ENCODE results near the gene POMT2.

The POMT2 gene

DNA sequence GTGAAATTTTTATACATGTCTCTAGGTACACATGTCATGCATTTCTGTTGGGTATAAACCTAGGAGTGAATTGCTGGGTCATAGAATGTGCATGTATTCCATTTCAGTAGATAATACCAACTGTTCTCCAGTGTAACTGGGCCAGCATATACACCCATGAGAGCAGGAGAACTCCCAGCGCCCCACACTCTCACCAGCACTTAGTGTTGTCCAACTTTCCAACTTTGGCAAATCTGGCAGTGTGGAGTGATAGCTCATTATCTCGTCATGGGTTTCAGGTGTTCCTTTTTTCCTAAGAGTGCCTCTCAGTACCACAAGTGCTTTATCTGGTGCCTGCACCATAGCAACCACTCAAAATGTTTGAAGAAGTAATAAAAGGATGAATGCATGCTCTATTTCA is 89.8 kb downstream of the POMT2 start:
- peak; percentile 56 for DNase-seq

DNA sequence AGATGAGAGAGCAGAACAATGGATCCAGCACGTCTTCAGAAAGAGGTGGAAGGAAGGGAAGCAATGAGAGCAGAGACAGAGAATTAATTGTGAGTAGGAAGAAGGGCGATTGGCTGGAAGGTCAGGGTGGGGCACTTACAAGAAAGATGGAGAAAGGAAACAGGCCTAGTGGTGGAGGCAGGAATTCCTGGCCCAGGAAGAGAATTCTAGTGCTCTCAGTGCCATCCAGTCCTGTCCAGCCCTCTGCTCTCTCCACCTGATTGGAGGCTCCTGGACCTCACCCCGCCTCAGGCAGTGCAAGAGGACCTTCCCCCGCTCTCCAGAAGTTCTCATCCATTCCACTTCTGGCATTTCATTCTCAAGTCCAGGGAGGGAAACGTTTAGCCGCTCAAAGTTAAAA is 92.6 kb downstream of the POMT2 start:
- no peak for DNase-seq

DNA sequence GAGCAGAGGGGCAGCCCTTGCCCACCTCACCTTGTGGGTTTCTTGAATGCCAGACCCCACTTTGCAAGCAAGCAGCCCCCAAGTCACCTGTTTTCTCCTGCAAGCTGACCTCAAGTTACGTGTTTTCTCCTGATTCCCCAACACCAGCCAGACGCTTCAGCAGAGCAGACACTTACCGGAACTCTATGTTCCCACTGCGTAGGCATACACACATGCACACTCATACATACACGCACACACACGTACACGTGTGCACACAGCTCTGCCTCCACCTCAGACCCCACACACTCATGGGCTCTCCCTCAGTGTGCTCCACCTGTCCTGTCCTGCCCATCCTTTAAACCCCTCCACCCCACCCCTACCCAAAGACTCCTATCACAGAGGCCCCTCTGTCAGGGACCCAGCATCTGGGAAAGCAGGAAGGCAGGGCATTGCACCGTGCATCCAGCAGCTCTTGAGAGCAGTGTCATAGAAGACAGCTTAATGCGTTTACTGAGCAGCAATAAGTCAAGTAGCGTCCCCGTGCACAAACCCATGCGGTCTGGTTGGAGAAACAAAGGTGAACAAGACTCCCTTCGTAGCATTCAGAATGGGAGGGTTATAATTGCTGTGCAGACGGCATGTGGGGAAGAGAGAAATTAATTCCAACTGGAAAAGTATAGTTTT is 94.7 kb downstream of the POMT2 start:
- DNase-seq: no peak

DNA sequence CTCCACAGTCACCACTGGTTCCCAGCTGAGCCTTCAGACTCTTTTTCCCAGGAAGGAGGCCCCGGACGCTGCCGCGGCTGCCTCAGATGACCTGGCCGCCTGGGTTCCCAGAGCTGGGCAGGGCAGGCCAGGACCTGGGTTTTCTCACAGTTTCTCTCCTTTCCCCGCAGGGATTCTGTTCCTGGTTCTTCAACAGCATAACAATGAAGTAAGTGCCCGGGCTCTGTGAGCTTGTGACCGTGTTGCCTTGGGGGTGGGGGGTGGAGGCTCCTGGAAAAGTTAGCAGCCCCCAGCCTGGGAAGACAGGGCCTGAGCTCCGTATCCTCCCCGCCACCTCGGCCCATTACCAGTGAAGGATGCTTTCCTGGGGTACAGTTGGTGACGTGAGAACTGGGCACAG is 95.4 kb downstream of the POMT2 start:
- no peak for DNase-seq
